HG03378 (cell line): Measurements from ENCODE around the gene GBX2.
"Not testable (repeated sequence)": the region's sequence is repeated elsewhere in the genome, so short reads cannot be mapped to it uniquely, and the experiment has no call there.

Experiments
- ATAC-seq: cut with Tn5 transposase; IDR thresholded peaks from one replicate; pipeline ENCODE4 v1.9.1; 2021; ENCODE audit warnings: mild to moderate bottlenecking, moderate library complexity; ENCODE audit not compliant: unreplicated experiment

The GBX2 gene

DNA sequence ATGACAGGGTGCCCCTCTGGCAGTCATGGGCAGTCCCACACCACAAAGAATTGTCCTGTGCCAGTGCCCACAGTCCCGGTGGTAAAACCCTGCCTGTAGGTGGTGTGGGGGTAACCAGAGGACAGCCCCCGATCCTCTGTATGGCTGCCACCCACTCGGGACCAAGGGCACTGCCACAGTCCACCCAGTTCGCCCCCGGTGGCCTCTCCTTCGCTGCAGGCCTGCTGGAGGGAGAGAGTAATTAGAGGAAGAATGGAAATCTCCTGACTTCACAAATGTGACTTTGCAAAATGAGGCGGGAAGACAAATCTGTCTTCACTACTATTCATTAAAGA is 11.4 kb downstream of the GBX2 start:
- ATAC-seq: no peak

DNA sequence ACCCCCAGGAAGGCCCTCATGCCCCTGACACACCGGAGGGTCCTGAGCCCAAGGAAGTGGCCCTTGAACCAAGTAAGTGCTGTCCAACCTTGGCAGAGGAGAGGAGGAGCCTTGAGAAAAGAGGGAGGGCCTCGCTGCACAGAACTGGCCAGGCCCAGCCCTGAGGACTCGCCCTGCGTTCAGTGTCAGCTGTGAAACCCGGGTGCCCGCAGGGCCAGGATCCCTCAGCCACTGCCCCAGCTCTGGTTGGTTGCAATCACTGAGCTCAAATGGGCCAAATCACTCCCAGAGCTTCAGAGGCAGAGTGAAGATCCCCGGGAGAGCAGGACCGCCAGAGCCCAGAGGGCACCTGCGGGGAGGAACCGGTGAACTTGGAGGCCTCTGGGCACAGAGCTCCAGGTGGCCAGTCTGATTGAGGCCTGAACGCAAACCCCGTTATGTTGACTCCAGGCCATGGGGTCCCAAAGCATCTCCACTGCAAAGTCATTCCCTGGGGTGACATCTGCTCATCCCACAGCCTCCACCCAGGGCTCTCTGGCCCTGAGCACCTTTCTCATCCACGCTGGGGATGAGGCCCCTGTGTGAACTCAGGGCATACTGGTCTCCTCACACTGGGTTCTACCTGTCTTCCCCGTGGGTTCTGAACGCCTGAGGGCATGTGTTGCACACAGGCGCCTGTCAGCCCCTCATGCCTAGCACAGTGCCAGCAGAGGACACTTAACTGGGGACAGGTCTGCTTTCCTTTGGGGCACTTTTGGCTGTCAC is 11.9 kb downstream of the GBX2 start:
- ATAC-seq: no peak

GRCh38 chr2:236155406-236155805 is 12.8 kb downstream of the GBX2 start:
- no peak for ATAC-seq

DNA sequence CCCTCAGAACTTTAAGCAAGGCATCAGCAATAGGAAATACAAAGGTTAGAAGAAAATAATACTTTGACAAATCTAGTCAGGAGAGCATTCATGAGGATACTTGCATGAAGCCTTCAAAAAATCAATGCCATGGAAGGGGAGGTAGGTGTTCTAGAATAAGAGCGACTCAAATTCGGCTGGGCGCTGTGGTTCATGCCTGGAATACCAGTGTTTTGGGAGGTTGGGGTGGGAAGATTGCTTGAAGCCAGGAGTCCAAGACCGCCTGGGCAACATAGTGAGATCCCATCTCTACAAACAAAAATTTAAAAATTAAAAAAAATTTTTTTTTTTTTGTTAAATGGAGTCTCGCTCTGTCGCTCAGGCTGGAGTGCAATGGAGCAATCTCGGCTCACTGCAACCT is 21.8 kb downstream of the GBX2 start:
- ATAC-seq: no peak

- ATAC-seq: no peak
Measured at GRCh38 chr2:236143811-236144210, 24.4 kb downstream of the GBX2 start.

- not testable (repeated sequence) for ATAC-seq
Measured at GRCh38 chr2:236141616-236142015, 26.6 kb downstream of the GBX2 start.

DNA sequence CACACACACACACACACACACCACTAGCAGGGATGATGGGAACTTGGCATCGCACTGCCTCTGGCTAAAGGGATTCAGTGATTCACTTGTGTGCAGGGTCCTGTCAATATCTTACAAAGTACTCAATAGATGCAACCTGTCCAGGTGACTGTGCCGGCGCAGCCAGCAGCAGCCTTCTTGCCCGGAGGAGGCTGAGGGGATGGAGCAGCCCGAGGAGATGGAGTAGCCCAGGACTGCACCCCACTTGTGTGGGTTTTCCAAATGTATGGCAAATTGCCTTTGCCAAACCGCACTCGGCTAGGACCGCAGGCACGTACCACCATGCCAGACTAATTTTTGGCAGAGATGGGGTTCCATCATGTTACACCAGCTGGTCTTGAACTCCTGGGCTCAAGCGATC is 31.1 kb downstream of the GBX2 start:
- no peak for ATAC-seq

GRCh38 chr2:236136538-236136937 is 31.6 kb downstream of the GBX2 start:
- ATAC-seq: no peak

DNA sequence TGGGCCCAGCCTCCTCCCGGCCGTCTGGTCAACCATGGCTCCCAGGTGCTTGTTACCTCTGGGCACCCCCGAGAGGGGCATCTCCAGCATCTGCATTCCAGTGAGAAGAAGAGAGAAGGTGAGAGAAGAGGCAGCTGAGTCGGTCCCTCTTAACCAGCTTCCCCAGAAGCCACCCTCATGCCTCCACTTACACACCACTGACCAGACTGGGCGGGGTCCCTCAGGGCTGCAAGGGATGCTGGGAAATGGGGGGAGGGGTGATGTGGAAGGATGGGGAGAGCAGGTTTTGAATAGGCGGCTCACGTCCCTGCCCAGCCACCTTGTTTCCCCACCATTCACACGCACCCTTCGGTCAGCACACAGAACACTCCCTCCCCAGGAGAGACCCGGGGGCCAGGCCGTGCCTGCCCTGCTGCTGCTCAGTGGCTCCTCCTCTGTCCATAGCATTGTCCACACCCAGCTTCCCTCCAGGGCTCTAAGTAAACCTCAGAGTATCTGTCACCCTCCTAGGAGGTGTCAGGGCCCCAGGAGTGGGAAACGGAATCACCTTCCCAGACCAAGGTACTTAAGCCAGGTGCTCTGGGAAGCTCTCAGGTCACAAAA is 34.7 kb downstream of the GBX2 start:
- no peak for ATAC-seq

GRCh38 chr2:236131073-236131692 is 37.0 kb downstream of the GBX2 start:
- no peak for ATAC-seq

DNA sequence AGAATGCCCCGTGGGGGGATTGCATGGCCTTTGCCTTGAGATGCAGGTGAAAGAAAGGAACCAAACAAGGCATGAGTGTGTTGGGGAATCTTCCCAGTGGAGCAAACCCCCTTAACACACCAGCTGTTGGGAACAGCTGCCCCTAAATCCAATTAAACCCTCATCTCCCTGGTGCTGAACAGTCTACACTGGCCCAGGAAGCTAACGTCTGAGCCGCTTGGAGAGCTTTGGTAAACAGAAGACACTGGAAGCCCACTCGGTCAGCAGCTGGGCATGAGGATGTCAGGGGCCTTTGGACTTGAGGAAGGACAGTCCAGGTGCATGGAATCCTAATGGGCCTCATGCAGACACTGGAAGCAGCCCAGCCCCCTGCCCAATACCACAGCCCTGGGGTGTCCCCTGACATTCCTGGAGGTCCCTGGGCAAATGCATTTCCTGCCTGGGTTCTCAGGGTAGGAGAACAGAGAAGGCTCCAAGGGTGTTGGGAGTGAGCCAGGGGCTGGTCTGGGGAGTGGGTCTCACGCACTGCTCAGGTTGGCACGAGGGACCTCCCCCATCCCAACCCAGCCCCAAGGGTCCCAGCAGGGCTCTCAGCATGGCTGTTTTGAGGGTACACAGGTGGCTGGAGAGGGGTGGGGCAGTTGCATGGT is 37.7 kb downstream of the GBX2 start:
- ATAC-seq: no peak

- no peak for ATAC-seq
Measured at GRCh38 chr2:236129935-236130334, 38.3 kb downstream of the GBX2 start.

GRCh38 chr2:236128321-236128720 is 39.9 kb downstream of the GBX2 start:
- ATAC-seq: no peak

DNA sequence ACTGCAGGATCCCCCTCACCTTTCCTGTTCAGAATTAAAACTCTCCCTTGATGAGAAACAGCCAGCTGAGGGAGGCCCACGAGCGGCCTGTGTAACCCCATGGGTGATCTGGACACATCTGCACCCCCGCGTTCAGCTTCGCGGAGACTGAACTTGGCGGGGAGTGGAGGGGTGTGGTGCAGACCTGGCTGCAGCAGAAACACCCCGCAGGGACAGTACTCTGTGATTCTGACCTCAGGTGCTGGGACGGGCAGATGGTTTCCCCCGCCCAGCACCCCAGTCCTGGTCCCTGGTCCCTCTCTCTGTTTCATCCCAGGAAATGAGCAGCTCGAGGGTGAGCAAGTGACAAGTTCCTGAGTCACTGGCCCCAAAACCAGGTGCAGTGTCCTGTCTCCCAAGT is 41.2 kb downstream of the GBX2 start:
- no peak for ATAC-seq

DNA sequence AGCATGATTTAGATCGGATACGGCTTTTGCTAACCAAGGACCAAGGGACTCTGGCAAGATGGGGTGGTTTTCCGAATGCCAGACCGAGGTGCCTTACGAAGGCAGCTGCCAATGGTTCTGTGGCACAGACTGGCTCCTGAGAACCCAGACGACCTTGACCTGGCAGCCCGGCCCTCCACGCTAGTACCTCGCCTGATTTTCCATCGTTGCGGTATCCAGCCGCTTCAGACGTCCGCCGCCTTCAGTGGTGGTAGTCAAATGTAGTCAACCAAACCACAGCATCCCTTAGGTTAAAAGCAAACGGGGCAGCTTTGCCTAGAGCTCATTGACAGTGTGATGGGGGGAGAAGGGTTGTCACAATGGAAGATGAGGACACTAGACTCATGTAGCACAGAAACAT is 42.6 kb downstream of the GBX2 start:
- no peak for ATAC-seq

DNA sequence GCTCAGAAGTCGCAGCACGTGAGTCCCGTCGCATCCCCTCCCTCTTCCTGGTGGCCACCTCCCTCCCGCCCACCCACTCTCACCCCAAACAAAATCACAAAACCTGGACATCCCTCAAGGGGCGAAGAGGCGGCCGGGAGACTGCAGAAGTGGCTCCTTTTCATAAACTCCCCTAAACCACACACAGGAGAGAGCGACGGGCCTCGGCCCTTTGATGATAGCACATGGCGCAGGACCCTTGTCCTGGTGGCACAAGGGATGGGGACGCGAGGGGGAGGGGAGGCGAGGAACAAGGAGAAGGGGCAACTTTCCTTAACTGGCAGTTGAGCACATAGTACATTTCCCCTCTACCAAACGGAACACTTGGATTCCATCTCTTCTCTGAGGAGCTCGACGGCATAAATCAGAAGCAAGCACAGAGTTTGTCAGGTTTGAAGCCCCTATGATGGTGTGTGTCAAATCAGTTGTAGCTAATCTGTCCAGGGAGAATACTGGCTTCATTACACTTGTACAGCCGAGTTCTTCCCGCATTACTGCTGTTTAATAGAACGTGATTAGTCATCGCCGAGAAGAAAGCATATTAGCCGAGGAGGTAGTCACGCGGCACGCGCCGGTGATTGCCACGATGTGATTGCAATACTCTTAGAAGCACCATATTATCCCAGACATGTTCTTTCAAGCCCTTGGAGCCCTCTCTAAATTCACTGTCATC is 43.8 kb downstream of the GBX2 start:
- ATAC-seq: no peak

- ATAC-seq: no peak
Measured at GRCh38 chr2:236123716-236124115, 44.5 kb downstream of the GBX2 start.

DNA sequence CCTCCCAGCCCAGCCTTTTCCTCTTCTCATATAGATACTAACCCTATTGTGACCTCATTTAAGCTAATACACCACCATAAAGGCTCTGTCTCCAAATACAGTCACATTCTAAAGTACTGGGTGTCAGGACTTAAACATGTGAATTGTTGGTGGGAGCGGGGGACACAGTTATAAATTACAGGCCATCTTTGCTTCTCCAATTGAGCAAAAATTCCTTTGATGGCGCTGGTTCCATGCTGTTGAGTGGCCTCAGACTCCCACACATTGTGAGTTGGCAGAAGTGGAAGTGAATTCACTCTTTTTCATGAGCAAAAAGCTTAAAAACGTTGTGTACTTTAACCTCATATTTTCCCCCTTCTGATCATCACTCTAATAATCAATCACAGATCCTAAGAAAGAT is 46.0 kb downstream of the GBX2 start:
- no peak for ATAC-seq

DNA sequence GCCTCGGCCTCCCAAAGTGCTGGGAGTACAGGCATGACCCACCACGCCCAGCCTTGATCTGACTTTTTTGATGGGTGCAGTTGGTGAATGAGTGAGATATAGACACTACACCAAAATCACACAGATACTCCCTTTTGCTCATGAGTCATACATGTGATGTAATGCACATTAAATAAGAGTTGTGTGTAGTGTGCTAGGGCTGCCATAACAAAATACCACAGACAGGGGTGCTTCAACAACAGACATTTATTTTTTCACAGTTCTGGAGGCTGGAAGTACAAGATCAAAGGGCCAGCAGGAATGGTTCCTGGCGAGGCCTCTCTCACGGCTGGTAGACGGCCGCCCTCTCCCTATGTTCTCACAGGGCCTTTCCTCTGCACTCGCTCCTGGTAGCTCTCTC is 46.6 kb downstream of the GBX2 start:
- ATAC-seq: no peak

DNA sequence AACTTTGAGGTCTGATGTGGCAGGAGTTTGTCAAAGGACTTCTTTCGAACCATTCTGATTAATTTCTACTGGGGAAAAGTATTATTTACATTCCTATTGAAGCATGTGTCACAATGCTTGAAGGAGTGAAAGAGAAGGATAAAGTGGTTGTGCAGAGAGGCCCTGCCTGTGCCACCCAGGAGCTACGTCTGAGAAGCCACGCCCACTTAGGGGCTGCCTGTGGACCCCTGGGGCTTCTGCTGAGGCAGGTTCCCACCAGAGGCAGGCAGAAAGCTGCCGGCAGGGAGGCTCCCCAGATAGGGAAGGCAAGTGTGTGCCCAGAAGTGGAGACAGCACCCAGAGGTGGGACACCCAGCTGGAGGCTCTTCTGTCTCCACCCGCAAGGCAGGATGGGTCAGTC is 47.4 kb downstream of the GBX2 start:
- ATAC-seq: no peak

GRCh38 chr2:236120141-236120601 is 48.0 kb downstream of the GBX2 start:
- ATAC-seq: no peak
